Mucosa of gallbladder (tissue), 1 donor: Measurements from ENCODE around the gene P2RY11. TPM values are rescaled to one million over a fixed set of nuclear protein-coding genes. Genes with fewer than 3 reads are reported as not detected.
A peak's percentile ranks its signal among the peaks of the same experiment; 100 is the strongest.

Source experiments
- DNase-seq: peaks from one replicate; pipeline ENCODE4 v3.0.0-alpha.2; 2020; ENCODE audit warnings: low spot score
- total RNA-seq: library from RNA; stranded (reverse); gene quantifications from one replicate; pipeline ENCODE4 v1.2.1, GENCODE V29; 2021
- donor health status: DM: no; HTN: no; CAD: no.

The P2RY11 gene, protein sequence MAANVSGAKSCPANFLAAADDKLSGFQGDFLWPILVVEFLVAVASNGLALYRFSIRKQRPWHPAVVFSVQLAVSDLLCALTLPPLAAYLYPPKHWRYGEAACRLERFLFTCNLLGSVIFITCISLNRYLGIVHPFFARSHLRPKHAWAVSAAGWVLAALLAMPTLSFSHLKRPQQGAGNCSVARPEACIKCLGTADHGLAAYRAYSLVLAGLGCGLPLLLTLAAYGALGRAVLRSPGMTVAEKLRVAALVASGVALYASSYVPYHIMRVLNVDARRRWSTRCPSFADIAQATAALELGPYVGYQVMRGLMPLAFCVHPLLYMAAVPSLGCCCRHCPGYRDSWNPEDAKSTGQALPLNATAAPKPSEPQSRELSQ
- total RNA-seq: 17.8 TPM

DNA sequence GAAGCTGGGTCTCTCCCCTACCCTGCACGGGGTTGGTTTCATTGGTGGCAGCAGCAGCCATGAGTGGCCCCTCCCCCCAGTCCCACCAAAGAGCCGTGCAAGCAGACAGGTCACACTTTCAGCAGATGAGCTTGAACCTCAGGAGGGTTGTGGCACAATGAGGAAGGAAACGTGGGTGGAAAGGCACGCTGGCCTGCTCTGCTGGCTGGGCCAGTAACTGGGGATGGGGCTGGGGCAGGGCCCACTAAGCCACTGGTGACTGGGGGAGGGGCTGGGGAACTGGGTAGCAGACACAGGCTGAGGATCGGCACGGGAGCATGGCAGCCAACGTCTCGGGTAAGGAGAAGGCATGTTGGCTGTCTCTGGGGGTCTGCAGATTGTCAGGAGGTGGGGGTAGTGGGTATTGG, at the start of gene P2RY11:
P2RY11 (plus strand) TSS at position 289 of the 407 bp plus-strand sequence; CDS start at position 318, 29 bp downstream.
- DNase-seq: no peak

DNA sequence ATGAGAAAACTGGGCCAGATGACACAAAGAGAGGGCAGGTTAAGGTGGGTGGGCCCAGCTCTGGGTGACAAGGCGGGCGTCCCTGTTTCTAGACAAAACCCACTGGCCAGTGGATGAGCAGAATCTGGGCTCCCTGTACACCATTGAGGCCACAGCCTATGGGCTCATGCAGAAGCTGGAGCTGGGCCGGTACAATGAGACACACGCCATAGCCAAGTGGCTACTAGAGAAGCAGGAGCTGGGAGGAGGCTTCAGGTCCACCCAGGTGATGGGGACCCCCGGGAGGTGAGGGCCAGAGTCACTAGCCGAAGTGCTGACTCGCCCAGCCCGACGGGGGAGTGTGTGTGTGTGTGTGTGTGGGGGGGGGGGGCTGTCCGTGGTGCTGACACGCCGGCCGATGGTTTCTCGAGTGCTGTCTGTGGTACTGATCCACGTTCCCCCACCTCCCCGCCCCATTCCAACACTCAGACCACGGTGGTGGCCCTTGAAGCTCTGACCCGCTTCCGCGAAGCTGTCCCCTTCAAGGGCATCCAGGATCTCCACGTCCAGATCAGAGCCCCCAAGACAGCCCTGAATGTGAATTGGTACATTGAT, 49.7 kb upstream of the P2RY11 start:
- DNase-seq: no peak

DNA sequence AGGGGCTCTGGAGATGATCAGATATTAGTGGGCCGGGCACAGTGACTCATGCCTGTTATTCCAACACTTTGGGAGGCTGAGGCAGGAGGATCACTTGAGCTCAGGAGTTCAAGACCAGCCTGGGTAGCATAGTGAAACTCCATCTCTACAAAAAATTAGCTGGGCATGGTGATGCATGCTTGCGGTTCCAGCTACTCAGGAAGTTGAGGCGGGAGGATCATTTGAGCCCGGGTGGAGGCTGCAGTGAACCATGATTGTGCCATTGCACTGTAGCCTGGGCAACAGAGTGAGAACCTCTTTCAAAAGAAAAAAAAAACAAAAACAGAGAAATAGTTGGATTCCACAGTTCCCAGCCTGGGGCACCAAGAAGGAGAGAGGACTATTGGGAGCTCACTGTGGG, 43.3 kb upstream of the P2RY11 start:
- DNase-seq: no peak

DNA sequence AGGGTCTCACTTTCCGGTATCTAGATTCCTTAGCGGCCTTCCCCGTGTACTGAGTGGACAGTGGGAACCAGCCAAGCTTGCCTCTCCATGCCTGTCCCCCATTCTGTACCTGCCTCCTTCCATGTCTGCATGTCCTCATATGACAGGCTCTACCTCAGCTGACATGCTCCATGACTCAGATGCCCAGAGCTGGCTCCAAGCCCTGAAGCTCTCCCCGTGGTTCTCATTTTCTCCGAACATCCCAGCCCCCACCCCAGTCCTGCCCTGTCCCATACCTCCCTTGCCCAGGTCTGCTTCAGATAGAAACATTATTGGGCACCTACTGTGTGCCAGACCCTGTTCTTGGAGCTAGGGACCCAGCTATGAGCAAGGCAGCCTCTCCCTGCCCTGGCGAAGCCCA, 42.4 kb upstream of the P2RY11 start:
- no peak for DNase-seq

DNA sequence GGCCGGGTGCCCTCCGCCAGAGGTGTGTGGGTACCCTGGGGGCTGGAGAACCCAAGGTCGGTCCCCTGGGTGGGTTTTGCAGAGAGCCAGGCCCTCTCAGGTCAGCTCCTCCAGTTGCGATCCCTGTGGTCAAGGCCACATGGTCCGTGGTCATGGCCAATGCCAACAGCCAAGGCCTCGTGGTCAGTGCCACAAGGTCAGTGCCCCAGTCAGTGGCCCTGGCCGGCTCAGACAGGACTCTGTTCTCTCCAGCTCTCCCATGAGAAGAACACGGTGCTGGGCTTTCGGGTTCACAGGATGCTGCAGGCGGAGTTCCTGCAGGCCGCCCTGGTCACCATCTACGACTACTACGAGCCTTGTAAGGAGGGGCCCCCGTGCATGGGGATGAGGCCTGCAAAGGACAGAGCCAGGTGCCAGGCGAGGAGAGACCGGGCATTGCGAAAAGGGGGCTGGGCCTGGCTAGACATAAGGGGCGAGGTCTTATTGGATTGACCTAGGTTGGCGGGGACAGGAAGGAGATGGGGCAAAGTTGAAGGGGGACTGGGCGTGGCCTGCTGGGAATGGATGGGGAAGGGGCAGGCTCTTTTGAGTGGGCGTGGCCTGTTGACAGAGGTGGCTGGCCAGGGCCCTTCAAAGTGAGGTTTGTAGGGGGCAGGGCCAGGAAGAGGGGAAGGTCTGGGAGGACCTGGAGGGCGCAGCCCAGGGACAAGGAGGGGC, 40.6 kb upstream of the P2RY11 start:
- DNase-seq: no peak

DNA sequence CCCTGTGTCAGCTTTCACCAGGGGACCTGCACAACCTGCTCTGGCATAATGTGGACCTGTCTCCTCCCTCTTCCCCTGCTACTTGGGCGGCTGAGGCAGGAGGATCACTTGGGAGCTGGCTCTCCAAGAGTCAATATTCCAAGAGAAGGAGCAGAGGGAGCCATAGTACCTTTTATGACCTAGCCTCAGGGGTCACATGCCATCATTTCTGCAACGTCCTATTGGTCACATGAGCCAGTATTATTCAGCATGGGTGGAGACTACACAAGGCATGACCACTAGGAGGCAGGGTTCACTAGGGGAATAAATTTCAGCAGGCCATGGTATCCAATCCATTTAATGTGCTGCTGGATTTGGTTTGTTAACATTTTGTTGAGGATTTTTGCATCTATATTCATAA, 37.3 kb upstream of the P2RY11 start:
- DNase-seq: no peak

DNA sequence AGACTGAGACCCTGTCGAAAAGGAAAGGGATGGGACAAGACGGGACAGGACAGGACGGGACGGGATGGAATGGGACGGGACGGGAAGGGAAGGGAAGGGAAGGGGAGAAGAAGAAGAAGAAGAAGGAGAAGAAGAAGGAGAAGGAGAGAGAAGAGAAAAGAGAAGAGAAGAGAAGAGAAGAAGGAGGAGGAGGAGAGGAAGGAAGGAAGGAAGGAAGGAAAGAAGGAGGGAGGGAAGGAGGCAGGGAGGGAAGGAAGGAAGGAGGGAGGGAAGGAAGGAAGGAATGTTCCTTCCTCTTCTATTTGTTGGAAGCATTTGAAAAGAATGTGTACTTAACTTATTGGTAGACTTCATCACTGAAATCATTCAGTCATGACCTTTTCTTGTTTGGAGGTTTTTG, 35.0 kb upstream of the P2RY11 start:
- DNase-seq: no peak

DNA sequence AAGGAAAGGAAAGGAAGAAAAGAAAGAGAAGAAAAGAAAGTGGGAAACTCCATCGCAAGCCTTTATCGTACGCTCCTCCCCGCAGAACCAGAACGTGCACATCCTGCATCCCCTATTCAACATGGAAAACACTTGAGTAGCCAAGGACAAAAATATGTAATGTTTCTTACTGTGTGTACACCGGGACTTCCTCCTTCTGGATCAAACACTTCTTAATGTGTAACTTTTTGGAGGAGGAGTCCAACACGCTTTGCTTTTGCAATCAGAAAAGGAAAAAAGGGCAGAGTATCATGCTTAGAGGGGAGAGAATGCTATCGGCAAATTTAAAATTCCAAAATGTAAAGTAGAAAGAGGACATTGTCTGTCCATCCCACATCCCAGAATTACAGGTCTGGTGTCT, 33.2 kb upstream of the P2RY11 start:
- no peak for DNase-seq

DNA sequence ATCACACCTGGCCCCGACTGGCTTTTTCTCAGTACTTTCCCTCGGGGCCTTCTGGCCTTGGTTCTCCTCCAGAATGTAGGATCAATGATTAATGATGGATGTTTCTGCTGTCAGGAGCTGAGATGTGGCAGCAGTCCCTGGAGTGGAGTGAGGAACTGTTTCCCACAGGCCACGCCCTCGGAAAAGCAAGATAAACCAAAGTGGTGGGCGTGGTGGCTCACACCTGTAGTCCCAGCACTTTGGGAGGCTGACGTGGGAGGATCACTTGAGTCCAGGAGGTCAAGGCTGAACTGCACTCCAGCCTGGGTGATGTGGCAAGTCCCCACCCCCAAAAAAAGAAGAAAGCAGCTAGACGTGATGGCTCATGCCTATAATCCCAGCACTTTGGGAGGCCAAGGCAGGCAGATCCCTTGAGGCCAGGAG, 32.5 kb upstream of the P2RY11 start:
- DNase-seq: peak; percentile 67

DNA sequence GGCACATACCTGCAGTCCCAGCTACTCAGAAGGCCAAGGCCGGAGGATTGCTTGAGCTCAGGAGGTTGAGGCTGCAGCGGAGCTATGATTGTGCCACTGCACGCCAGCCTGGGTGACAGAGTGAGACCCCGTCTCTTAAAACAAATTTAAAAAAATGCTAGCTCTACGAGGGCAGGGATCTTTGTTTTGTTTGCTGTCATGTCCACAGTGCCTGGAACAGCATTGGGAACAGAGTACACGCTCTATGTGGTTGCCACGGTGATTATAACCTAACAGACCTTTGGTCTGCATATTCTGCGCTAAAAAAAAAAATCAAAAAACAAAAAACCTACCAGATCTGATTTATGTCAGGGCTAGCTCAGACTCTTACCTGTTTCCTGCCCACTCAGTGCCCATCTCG, 27.6 kb upstream of the P2RY11 start:
- no peak for DNase-seq

DNA sequence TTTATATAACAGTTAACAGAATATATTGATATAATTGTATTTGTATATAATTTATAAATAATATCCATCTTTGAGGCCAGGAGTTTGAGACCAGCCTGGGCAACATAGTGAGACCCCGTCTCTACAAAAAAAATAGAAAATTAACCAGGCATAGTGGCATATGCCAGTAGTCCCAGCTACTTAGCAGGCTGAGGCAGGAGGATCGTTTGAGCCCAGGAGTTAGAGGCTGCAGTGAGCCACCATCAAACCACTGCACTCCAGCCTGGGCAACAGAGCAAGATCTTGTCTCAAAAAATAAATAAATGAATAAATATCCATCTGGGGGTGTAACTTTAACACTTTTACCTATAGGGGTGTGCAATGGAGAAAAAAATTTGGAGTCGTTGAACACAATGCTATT, 26.7 kb upstream of the P2RY11 start:
- DNase-seq: no peak

DNA sequence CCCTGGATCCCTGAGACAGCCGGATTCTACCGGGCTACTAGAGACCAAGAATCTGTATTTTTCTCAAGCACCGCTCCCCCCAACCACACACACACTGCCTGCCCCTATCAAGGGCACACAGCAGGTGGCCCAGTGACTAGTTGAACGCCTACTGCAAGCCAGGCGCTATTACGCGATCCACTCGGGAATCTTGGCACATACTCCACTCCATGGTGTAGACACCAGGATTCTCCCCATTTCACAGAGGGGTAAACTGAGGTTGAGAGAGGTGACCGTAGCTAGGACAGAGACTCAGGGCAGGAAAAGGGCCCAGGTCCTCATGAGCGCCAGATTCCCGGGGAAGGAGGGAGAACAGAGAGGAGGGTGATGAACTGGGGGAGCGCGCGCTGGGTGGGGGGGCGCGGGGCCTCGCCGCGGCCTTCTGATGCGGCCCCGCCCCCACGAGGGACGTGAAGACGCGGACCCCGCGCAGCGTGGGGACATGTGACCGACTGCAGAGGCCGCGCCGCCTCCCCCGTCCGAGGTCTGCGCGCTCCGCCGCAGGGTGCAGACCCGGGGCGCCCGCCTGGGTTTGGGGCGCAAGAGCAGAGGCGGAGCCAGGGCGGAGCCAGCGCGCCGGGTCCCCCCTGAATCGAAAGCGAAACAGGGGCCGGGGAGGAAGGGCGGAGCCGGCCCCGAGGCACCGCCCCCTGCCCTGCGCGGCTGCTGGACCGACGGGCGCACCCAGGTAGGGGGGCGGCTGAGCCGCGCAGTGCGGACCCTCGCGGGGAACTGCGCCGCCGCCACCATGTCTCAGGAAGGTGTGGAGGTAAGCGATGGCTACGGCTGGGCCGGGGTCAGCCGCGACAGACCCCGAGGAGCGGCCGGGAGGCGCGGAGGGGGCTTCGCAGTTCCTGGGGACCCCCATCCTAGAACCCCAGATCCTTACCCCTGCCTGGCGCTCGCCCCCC, 25.6 kb upstream of the P2RY11 start, which contains the start of gene SHFL:
SHFL (plus strand) TSS at position 677 of the 950 bp plus-strand sequence; CDS start at position 788, 111 bp downstream.
- DNase-seq: peak; percentile 80

DNA sequence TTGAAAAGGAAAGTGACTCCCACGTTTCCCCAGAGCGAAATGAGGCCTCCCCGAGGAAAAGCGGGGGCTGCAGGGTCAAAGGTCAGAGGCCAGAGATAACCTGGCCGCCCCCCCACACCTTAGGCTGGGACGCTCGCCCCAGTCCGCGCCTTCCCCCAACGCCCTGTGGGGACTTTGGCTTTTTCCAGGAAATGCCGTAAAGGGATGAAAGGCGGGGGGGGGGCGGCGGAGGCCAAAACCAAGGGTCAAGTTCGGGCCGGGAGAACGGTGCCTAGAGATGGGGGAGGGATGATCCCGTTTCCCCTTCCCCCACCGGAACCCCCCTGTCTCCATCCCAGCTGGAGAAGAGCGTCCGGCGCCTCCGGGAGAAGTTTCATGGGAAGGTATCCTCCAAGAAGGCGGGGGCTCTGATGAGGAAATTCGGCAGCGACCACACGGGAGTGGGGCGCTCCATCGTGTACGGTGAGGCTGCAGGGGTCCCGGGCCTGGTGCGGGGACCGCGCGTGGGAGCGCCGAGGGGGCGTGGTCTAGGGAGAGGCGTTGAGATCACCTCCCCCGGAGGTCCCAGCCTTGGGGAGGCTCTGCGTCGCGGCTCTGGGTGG, 24.8 kb upstream of the P2RY11 start:
- no peak for DNase-seq

DNA sequence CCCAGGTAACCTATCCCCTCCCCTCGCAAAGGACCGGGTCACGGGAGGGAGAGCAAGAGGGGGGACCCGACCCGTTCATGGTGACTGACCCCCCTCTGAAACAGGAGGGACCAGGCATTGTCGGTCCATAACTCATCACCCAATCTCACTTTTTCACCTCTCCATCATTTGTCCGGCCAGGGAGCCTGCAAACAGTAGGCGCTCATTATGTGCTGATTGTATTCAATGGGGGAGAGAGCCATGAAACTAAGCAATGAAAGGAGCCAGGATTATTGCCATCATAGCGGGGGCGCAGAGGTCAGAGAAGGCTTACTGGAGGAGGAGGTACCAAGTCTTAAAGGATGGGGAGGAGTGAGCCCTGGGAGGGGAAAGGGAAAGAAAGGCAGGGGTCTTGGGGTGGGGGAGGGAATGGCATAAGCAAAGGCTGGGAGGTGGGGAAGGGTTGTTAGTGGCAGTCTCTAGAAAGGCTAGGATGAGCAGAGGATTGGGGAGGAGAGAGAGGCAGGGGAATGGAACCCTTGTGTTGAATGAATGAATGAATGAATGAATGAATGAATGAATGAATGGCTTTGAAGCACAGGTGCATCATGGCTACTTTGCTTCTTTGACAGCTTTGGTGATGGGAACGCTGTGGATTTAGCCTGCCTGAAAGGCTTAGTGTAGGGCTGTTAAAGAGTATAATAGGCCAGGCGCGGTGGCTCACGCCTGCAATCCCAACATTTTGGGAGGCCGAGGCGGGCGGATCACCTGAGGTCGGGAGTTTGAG, 24.0 kb upstream of the P2RY11 start:
- DNase-seq: no peak

DNA sequence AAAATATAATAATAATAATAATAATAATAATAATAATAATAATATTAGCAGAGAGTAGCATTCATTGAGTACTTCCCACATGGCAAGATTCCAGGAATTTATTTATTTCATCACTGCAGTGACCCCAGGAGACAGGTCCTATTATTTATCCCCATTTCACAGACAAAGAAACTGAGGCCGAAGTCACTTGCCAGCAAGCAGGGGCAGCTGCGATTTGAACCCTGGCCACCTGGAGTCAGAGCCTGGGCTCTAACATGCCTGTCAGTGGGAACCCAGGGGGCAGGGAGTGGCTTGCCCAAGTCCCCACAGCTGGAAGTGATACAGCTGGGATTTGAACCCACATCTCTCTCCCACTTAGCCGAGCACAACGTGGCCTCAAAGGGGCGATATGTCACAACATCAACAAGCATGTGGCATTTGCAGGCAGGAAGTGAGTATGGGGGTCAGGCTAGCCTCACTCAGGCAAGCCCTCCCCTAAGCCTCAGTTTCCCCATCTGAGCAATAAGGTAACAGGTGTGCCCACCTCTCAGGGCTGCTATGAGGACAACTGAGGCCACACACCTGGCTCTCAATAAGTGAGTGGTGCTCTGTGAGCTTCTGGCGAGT, 22.4 kb upstream of the P2RY11 start:
- no peak for DNase-seq

DNA sequence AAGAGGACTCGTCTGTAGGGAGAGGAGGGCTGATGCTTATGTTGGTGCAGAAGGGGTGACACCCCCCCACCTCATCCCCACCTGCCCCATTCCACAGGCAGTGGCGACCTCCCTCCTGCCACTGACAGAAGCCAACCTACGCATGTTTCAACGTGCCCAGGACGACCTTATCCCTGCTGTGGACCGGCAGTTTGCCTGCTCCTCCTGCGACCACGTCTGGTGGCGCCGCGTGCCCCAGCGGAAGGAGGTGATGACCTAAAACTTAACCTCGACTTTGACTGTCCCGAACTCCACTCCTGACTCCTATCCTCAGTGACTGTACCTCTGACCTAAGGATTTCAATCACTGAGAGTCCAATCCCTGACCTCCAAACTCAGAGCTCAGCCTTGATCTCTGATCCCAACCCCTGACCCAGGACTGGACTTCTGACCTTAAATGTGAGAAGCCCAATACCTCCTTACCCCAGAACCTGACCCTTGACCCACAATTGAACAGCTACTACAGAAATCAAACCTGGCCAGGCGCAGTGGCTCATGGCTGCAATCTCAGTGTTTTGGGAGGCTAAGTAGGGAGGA, 21.6 kb upstream of the P2RY11 start:
- no peak for DNase-seq

DNA sequence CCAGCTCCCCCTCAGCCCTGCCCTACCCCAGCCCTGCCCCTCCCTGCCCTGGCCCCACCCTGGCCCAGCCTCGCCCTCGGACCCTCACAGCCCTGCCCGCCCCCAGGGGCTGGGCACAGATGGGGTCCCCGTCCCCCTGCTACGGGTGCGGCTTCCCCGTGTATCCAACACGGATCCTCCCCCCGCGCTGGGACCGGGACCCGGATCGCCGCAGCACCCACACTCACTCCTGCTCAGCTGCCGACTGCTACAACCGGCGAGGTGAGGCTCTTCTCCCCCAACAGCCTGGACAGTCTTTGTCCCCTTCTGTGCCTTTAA, 20.2 kb upstream of the P2RY11 start:
- DNase-seq: no peak

DNA sequence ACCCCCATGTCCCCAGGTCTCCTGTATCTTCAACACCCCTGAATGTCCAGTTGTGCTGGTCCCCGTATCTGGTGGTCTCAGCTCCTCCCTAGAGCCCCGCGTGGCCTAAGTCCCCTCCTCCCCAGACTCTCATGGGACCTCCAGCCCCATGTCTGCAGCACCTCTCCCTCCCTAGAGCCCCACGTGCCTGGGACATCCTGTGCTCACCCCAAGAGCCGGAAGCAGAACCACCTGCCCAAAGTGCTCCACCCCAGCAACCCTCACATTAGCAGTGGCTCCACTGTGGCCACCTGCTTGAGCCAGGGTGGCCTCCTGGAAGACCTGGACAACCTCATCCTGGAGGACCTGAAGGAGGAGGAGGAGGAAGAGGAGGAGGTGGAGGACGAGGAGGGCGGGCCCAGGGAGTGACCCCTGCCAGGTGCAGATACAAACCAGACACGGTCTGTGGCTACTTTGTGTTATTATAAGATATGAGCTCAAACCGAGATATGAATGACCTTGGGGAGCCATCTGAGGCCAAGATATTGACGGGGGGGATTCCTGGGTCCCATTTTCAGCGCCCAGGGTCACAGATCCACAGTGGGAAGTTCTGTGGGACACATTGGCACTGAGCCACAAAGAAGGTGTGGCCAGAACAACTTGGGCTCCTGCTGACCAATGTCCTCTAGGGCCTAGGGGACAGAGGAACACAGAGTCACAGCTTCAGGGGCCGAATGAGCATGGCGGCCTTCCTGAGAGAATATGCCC, 19.4 kb upstream of the P2RY11 start:
- DNase-seq: no peak

DNA sequence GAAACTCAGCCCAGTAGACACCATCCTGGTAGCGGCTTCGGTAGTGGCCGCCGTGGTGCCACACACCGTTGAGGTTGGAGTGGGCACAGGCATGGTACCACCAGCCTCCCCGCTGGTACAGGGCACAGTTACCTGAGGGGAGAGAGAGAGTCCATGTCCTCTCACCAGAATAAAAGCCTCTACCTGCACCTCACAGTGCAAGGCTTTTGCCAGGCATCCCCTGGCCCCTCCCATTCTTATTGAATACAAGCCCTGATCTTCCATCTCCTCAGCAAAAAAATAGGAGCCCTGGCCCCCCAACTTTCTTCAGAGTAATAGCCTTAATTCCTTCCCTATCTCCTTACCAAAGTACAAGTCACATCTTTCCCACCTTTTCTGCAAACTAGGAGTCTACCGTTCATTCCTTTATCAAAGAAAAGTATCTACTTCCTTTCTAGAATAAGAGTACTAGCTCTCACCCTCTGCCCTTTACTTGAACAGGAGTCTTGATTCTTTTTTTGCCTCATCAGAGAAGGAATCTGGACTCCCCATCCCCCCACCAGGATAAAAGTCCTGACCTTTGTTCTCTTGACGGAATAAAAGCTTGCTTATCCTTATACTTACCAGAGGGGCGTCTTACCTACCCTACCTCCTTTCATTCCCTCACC, 18.7 kb upstream of the P2RY11 start:
- DNase-seq: no peak
